ENCODE results near the gene SLC22A15. TPM values are rescaled to one million over a fixed set of nuclear protein-coding genes. Genes with fewer than 3 reads are reported as not detected.

Gene SLC22A15
- total and polyA plus RNA-seq, 10 of the 15 experiments (the other 5 are each of a cell fraction or from before 2014, with no cell fraction given) = 0.05 to 2.8 (median 0.13) TPM; not detected in 1

DNA sequence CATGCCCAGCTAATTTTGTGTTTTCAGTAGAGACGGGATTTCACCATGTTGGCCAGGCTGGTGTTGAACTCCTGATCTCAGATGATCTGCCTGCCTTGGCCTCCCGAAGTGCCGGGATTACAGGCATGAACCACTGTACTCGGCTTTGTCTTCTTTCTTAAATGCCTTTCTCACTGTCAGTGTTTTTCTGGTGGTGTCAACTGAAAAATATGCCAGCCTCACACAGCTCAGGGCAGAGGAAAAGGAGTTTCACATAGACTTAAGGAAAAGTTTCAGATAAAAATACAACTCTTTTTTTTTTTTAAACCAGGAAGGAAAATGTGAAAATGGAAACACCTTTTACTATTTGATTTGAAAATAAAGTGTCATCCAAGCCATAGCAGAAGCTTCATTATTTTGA lies 130.3 kb downstream of the SLC22A15 start (continued):
- TF ChIP-seq, protein P1, sequence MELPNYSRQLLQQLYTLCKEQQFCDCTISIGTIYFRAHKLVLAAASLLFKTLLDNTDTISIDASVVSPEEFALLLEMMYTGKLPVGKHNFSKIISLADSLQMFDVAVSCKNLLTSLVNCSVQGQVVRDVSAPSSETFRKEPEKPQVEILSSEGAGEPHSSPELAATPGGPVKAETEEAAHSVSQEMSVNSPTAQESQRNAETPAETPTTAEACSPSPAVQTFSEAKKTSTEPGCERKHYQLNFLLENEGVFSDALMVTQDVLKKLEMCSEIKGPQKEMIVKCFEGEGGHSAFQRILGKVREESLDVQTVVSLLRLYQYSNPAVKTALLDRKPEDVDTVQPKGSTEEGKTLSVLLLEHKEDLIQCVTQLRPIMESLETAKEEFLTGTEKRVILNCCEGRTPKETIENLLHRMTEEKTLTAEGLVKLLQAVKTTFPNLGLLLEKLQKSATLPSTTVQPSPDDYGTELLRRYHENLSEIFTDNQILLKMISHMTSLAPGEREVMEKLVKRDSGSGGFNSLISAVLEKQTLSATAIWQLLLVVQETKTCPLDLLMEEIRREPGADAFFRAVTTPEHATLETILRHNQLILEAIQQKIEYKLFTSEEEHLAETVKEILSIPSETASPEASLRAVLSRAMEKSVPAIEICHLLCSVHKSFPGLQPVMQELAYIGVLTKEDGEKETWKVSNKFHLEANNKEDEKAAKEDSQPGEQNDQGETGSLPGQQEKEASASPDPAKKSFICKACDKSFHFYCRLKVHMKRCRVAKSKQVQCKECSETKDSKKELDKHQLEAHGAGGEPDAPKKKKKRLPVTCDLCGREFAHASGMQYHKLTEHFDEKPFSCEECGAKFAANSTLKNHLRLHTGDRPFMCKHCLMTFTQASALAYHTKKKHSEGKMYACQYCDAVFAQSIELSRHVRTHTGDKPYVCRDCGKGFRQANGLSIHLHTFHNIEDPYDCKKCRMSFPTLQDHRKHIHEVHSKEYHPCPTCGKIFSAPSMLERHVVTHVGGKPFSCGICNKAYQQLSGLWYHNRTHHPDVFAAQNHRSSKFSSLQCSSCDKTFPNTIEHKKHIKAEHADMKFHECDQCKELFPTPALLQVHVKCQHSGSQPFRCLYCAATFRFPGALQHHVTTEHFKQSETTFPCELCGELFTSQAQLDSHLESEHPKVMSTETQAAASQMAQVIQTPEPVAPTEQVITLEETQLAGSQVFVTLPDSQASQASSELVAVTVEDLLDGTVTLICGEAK (IDR thresholded peaks at IDR 0.05; ENCODE audit: borderline replicate concordance) = no peak
- TF ChIP-seq NRF1 (conservative IDR thresholded peaks at IDR 0.05; ENCODE audit: low read depth, low read length) (no peak), RB1 (IDR thresholded peaks at IDR 0.05; ENCODE audit: borderline replicate concordance) (no peak)
- TF ChIP-seq, protein P2, sequence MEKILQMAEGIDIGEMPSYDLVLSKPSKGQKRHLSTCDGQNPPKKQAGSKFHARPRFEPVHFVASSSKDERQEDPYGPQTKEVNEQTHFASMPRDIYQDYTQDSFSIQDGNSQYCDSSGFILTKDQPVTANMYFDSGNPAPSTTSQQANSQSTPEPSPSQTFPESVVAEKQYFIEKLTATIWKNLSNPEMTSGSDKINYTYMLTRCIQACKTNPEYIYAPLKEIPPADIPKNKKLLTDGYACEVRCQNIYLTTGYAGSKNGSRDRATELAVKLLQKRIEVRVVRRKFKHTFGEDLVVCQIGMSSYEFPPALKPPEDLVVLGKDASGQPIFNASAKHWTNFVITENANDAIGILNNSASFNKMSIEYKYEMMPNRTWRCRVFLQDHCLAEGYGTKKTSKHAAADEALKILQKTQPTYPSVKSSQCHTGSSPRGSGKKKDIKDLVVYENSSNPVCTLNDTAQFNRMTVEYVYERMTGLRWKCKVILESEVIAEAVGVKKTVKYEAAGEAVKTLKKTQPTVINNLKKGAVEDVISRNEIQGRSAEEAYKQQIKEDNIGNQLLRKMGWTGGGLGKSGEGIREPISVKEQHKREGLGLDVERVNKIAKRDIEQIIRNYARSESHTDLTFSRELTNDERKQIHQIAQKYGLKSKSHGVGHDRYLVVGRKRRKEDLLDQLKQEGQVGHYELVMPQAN (conservative IDR thresholded peaks at IDR 0.05) = no peak
- TF ChIP-seq, protein P3, sequence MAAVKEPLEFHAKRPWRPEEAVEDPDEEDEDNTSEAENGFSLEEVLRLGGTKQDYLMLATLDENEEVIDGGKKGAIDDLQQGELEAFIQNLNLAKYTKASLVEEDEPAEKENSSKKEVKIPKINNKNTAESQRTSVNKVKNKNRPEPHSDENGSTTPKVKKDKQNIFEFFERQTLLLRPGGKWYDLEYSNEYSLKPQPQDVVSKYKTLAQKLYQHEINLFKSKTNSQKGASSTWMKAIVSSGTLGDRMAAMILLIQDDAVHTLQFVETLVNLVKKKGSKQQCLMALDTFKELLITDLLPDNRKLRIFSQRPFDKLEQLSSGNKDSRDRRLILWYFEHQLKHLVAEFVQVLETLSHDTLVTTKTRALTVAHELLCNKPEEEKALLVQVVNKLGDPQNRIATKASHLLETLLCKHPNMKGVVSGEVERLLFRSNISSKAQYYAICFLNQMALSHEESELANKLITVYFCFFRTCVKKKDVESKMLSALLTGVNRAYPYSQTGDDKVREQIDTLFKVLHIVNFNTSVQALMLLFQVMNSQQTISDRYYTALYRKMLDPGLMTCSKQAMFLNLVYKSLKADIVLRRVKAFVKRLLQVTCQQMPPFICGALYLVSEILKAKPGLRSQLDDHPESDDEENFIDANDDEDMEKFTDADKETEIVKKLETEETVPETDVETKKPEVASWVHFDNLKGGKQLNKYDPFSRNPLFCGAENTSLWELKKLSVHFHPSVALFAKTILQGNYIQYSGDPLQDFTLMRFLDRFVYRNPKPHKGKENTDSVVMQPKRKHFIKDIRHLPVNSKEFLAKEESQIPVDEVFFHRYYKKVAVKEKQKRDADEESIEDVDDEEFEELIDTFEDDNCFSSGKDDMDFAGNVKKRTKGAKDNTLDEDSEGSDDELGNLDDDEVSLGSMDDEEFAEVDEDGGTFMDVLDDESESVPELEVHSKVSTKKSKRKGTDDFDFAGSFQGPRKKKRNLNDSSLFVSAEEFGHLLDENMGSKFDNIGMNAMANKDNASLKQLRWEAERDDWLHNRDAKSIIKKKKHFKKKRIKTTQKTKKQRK (IDR thresholded peaks at IDR 0.05; ENCODE audit: low read depth, low read length) = no peak

Data from GM12878 (cell line).